Stimulated activated CD4-positive, alpha-beta T cell treated with anti-CD3 and anti-CD28 coated beads, Interleukin-4, amount 100 ng/mL, for 4 hours (primary cell): ENCODE measurements around the gene OR9G1.
"Not testable (repeated sequence)": the region's sequence is repeated elsewhere in the genome, so short reads cannot be mapped to it uniquely, and the experiment has no call there.

ENCODE experiments used
- DNase-seq, 2 experiments: peaks; one replicate each; pipeline ENCODE4 v3.0.0-alpha.2; 2020

The OR9G1 gene, protein sequence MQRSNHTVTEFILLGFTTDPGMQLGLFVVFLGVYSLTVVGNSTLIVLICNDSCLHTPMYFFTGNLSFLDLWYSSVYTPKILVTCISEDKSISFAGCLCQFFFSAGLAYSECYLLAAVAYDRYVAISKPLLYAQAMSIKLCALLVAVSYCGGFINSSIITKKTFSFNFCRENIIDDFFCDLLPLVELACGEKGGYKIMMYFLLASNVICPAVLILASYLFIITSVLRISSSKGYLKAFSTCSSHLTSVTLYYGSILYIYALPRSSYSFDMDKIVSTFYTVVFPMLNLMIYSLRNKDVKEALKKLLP

GRCh38 chr11:56698795-56699194 is at the start of gene OR9G1:
OR9G1 (plus strand) TSS chr11:56699095; CDS start chr11:56700388, 1,293 bp downstream.
- DNase-seq, result no peak

DNA sequence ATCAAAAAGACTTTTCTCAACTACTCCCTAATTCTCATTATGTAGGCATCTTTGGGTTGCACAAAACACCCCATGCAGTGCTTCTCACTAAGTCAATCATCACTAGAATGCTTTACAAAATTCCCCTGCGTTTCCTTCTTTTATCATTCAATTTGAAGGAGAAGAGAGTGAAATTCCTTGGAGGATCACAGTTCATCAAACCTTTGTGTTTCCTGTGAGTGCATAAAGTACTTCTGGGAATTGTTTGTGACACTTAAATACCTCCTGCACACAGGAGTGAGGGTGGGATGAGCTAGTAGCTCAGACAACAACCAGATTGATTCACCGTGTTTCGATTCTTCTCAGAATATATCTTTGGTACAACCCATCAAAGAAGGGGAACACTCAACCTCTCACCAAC is 39.1 kb upstream of the OR9G1 start:
- DNase-seq, result no peak

- DNase-seq, result no peak
These were observed 35.5 kb upstream of the OR9G1 start, which contains the start of gene OR5AR1 for GRCh38 chr11:56663386-56663785. OR5AR1 (plus strand) TSS chr11:56663686; CDS start chr11:56663686, 0 bp downstream.

GRCh38 chr11:56670984-56671383 is 27.9 kb upstream of the OR9G1 start:
- DNase-seq, result no peak

- DNase-seq, result no peak
These were observed 10.3 kb upstream of the OR9G1 start for GRCh38 chr11:56688554-56689100.

GRCh38 chr11:56691179-56691578 is 7.7 kb upstream of the OR9G1 start:
- not testable (repeated sequence) for DNase-seq

GRCh38 chr11:56693428-56693827 is 5.5 kb upstream of the OR9G1 start:
- DNase-seq, result no peak

GRCh38 chr11:56700242-56700913 is 1.5 kb downstream of the OR9G1 start:
- DNase-seq, result no peak

DNA sequence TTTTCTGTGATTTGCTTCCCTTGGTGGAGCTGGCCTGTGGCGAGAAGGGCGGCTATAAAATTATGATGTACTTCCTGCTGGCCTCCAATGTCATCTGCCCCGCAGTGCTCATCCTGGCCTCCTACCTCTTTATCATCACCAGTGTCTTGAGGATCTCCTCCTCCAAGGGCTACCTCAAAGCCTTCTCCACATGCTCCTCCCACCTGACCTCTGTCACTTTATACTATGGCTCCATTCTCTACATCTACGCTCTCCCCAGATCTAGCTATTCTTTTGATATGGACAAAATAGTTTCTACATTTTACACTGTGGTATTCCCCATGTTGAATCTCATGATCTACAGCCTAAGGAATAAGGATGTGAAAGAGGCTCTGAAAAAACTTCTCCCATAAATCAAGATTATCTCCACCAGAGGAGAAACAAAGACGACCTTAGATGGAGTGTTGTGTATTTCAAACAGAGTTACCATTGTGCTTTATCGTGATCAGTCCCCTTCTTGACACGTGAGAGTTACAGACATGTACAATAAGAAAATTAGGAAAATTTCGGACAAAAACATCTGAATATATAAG is 2.1 kb downstream of the OR9G1 start:
- DNase-seq, result no peak

GRCh38 chr11:56705784-56706396 is 7.0 kb downstream of the OR9G1 start:
- DNase-seq, result no peak

- no peak for DNase-seq
These were observed 7.6 kb downstream of the OR9G1 start for GRCh38 chr11:56706486-56706885.

GRCh38 chr11:56714206-56714605 is 15.3 kb downstream of the OR9G1 start:
- no peak for DNase-seq

DNA sequence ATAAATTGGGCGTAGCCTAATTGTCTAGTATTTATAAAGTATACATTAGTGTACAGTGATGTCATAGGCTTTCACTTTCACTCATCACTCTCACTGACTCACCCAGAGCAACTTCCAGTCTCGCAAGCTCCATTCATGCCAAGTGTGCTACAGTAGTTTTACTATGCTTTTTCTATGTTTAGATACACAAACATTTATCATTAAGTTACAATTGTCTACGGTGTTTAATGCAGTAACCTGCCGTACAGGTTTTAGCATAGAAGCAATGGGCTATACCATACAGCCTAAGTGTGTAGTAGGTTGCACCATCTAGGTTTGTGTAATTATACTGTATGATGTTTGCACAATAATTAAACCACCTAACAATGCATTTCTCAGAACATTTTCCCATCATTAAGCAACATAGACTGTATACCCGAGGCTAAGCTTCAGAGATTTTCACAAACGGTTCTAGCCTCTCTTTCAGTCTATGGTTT is 17.5 kb downstream of the OR9G1 start:
- DNase-seq, result no peak

DNA sequence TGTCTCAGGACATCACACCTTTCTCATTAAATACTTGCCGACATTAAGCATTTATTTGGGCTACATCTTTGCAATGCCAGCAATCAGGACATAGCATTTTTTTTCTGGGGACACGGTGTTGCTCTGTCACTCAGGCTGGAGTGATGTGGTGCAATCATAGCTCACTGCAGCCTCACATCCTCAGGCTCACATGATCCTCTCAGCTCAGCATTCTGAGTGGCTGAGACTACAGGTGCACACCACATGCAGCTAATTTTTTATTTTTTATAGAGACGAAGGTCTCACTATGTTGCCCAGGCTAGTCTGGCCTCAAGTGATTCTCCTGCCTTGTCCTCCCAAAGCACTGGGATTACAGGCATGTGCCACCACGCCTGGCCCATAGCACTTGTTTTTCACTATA is 21.6 kb downstream of the OR9G1 start:
- no peak for DNase-seq

DNA sequence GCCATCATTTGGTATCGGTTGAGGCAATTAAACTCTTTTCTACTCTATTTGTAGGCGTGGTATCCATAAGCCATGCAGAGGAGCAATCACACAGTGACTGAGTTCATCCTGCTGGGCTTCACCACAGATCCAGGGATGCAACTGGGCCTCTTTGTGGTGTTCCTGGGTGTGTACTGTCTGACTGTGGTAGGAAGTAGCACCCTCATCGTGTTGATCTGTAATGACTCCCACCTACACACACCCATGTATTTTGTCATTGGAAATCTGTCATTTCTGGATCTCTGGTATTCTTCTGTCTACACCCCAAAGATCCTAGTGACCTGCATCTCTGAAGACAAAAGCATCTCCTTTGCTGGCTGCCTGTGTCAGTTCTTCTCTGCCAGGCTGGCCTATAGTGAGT is 41.2 kb downstream of the OR9G1 start:
- no peak for DNase-seq

- no peak for DNase-seq
These were observed 42.0 kb downstream of the OR9G1 start for GRCh38 chr11:56740886-56741285.

- DNase-seq, result no peak
These were observed 49.7 kb downstream of the OR9G1 start, which contains the start of gene OR9G4 for GRCh38 chr11:56748597-56748996. OR9G4 (minus strand) TSS chr11:56748697; CDS start chr11:56743766, 4,931 bp downstream.

DNA sequence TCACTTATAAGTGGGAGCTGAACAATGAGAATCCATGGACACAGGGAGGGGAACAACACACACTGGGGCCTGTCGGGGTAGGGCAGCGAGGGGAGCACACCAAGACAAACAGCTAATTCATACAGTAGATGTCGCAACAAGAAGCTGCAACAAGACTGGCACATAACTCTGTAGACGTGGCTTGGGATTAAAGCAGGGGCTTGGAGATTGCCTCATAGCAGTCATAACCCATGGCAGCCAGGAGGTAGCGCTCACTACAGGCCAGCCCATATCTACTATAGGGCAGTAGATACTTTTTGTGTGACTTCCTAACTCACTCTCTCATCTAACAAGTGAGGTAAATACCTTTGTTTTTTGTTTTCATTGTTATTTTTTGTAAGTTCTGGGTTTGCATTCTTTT is 51.3 kb downstream of the OR9G1 start:
- no peak for DNase-seq

DNA sequence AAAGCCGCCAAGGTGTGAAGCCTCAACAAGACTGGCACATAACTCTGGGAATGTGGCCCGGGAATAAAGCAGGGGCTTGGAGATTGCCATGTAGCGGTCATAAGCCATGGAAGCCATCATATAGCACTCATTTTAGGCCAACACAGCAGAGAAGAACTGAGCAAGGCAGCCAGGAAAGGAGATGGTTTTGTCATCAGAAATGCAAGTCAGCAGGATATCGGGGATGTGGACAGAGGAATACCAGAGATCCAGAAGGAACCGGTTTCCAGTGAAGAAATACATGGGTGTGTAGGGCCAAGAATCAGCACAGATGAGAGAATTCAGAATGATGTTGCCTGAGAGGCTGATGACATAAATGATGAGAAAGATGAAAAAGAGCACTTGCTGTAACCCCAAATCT is 52.6 kb downstream of the OR9G1 start:
- DNase-seq, result no peak
